ENCODE data around the gene ABHD2. TPM values are rescaled to one million over a fixed set of nuclear protein-coding genes. Genes with fewer than 3 reads are reported as not detected.

Gene ABHD2
- total RNA-seq, 4 donors from 2014 or later, result 27.4 to 117 (median 54.2) TPM

GRCh38 chr15:89172921-89173320 is 84.7 kb downstream of the ABHD2 start:
- no peaks in the 10 kb centered on the region for H3K9me3 ChIP-seq
- intact Hi-C loops (cut with DNase I; ENCODE audit: low total_unique reads), result loop anchor here (10.0 kb wide), 1 partner anchor 268 kb away; no protein-coding TSS in a partner anchor
- no peaks in the 10 kb centered on the region for H3K4me1 ChIP-seq
- no peak for TF ChIP-seq POLR2A (IDR thresholded peaks at IDR 0.05)
- TF ChIP-seq CTCF (IDR thresholded peaks at IDR 0.05), result no peak
- H3K36me3 ChIP-seq, result no peaks in the 10 kb centered on the region
- no peak overlapping the region for H3K4me3 ChIP-seq
- DNase-seq, result no peak
- H3K27ac ChIP-seq, result peak overlapping the region; percentile 1 to 29
- no peaks in the 10 kb centered on the region for H3K27me3 ChIP-seq

DNA sequence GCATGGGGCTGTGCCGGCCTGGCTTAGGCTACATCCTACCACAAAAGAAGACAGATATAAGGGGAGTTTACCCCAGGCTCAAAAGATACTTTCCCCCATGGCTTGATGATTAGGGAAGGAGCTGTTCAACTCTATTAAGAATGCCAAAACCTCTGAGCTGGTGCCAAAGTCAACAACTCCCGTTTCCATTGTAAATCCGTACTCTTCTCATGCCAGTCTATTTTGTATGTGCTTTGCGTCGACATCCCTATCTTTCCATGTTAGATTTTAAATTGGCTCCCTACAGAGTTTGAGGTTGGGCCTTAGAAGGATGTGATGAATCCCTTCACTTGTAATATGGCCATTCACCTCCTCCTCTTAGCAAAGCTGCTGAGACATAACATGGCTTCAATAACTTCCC is 86.2 kb downstream of the ABHD2 start:
- Histone ChIP-seq H3K36me3 (no peaks in the 10 kb centered on the region), H3K4me3 (no peak overlapping the region), H3K27ac (no peak overlapping the region), H3K9me3 (no peaks in the 10 kb centered on the region), H3K27me3 (no peaks in the 10 kb centered on the region), H3K4me1 (no peaks in the 10 kb centered on the region)
- TF ChIP-seq CTCF (IDR thresholded peaks at IDR 0.05), result no peak
- TF ChIP-seq POLR2A (IDR thresholded peaks at IDR 0.05), result no peak
- intact Hi-C loops (cut with DNase I; ENCODE audit: low total_unique reads), result loop anchor here (10.0 kb wide), 1 partner anchor 270 kb away; no protein-coding TSS in a partner anchor
- DNase-seq, result no peak

GRCh38 chr15:89175617-89176191 is 87.4 kb downstream of the ABHD2 start:
- no peak for DNase-seq
- intact Hi-C loops (cut with DNase I; ENCODE audit: low total_unique reads), result loop anchor here (10.0 kb wide), 1 partner anchor 271 kb away; no protein-coding TSS in a partner anchor

DNA sequence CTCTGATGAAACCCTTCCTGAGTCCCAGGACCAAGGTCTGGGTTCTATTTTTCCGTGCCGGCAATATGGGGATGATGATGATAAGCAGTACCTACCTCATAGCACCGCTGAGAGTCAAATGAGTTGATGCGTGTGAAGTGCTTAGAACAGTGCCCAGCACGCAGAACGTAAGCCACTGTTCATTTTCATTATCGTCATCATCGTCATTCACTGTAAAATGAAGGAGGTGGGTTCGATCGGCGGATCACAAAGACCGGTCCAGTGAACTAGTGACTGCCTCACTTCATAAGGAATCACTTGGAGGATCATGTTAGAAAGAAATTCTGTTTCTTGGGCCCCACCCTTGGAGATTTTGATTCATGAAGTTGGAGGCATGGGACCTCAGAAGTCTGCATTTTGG is 88.9 kb downstream of the ABHD2 start:
- TF ChIP-seq POLR2A (IDR thresholded peaks at IDR 0.05) (no peak), CTCF (IDR thresholded peaks at IDR 0.05) (no peak)
- peak overlapping the region; percentile 20 to 24 for H3K27ac ChIP-seq
- H3K4me1 ChIP-seq, result no peaks in the 10 kb centered on the region
- DNase-seq, result no peak
- no peaks in the 10 kb centered on the region for H3K36me3 ChIP-seq
- H3K9me3 ChIP-seq, result no peaks in the 10 kb centered on the region
- H3K27me3 ChIP-seq, result no peaks in the 10 kb centered on the region
- intact Hi-C loops (cut with DNase I; ENCODE audit: low total_unique reads), result loop anchor here (10.0 kb wide), 1 partner anchor 272 kb away; no protein-coding TSS in a partner anchor
- H3K4me3 ChIP-seq, result no peak overlapping the region

More at GRCh38 chr15:89175617-89176191, 87.4 kb downstream of the ABHD2 start:
- H3K27ac ChIP-seq, result no peak overlapping the region
- H3K4me3 ChIP-seq, result no peak overlapping the region
- no peaks in the 10 kb centered on the region for H3K36me3 ChIP-seq
- TF ChIP-seq POLR2A (IDR thresholded peaks at IDR 0.05), result no peak
- TF ChIP-seq CTCF (IDR thresholded peaks at IDR 0.05), result no peak
- H3K27me3 ChIP-seq, result no peaks in the 10 kb centered on the region
- no peaks in the 10 kb centered on the region for H3K9me3 ChIP-seq
- no peaks in the 10 kb centered on the region for H3K4me1 ChIP-seq

DNA sequence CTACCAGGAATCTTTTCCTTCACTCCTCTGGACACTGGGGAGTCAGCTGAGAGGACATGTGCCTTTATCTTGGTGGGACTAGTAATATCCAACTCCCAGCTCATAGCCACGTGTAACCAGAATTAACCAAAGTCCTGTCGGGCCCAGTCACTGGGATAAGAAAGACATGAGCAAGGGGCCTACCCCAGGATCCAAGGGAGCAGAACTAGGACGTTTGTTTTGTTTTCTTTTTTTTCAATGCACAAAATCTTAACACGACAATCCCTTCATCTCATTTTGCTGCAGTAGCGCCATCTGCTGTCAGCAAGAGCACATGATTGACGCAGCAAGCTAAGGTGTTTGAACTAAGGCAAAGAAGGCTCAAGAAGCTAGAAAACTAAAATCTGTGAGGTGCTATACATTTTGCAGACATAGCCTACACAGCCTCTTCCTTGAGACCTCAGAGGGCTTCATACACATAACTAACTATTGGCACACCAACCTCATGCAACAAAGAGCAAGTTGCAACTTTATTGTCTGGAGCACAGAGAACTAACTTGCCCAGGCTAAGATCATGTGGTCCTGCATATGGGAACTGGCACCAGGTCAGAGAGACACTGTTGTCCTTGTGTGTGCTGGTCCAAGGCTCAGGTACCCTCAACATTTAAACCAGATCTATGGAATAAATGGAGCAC is 89.5 kb downstream of the ABHD2 start:
- no peak for TF ChIP-seq POLR2A (IDR thresholded peaks at IDR 0.05)
- peak; percentile 79 to 92 (median 86) for TF ChIP-seq CTCF (IDR thresholded peaks at IDR 0.05)
- no peaks in the 10 kb centered on the region for H3K9me3 ChIP-seq
- no peaks in the 10 kb centered on the region for H3K4me1 ChIP-seq
- DNase-seq, result peak; percentile 64 to 70
- intact Hi-C loops (cut with DNase I; ENCODE audit: low total_unique reads), result loop anchor here (2.0 to 10.0 kb wide), 2 partner anchors 125 to 273 kb away; no protein-coding TSS in a partner anchor
- peak overlapping the region; percentile 20 to 24 for H3K27ac ChIP-seq
- H3K36me3 ChIP-seq, result no peaks in the 10 kb centered on the region
- H3K4me3 ChIP-seq, result no peak overlapping the region
- H3K27me3 ChIP-seq, result no peaks in the 10 kb centered on the region
